GM10266 (cell line): Measurements from ENCODE around the gene HDAC2.

Experiments
- DNase-seq: peaks from one replicate; pipeline ENCODE4 v3.0.0; 2012; ENCODE audit errors: extremely low spot score
- CTCF ChIP-seq: IDR thresholded peaks from 2 replicates; pipeline ENCODE4 v1.5.1; 2012; ENCODE audit warnings: mild to moderate bottlenecking, low read depth; ENCODE audit not compliant: control insufficient read depth, insufficient read depth; ENCODE audit errors: missing control alignments

The HDAC2 gene

DNA sequence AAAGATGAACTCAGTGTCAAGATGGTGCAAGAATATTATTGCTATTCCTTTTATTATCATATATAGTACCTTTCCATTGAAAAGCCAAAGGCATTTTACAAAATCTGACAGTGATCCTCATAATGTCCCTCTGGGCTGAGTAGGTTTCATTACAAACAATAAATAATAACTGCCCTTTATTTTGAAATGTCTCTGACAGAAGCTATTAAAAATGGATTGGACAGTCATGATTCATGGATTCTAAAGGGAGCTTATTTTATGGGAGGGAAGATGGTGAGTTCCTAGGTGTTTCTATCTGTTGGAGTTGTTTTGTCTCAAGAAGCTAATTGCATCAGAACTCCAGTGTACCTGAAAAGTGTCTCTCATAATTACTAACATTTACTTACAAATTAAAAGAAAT lies 30.4 kb upstream of the HDAC2 start:
- DNase-seq = no peak
- TF ChIP-seq CTCF = no peak

DNA sequence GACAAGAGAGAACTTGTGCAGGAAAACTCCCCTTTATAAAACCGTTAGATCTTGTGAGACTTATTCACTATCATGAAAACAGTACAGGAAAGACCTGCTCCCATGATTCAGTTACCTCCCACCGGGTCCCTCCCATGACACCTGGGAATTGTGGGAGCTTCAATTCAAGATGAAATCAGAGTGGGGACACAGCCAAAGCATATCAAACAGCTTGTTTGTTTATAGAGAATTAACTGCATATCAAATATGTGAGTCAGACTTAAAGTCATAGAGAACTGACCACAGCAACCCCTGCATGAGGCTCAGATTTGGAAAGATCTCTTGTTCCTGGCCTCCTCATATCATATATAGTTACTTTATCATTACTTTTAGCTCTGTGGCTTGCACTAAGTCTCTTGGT lies 29.1 kb upstream of the HDAC2 start:
- TF ChIP-seq CTCF = no peak
- no peak for DNase-seq

DNA sequence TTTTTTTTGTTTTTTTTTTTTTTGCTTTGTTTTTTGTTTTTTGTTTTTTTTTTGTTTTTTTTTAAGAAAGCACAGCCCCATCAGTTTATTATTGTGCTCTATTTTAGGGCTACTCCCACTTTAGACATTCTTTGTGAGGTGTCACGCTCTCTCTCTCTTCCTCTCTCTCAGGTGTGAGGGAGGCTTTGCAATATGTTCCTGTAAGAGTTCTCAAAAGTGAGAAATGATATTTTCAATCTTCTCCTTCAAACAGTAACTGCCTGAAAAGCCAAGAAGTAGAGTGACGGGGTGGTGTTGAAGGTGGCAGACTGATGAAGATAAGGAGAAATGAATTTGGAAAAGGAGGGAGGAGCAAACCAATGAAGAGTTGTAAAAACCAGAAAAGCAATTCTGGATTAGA lies 28.3 kb upstream of the HDAC2 start:
- no peak for DNase-seq
- no peak for TF ChIP-seq CTCF

GRCh38 chr6:113998811-113999210 lies 27.9 kb upstream of the HDAC2 start:
- no peak for TF ChIP-seq CTCF

DNA sequence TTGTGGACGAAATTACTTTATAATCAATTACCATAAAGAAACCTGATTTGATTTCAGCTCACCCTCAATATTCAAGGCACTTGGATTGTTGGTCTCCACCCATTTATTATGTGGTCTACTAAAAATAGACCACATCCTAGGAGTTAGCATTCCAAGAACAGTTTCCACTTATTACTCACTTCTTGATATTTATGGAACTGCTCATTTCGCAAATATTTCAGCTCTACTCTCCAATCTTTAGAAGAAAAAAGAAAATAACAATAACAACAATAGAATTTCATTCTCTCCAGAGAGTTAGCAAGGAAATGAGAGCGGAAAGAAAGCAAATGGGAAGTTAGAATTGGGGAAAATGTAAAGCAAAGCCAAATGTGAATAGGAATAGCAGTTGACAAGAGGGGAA lies 26.2 kb upstream of the HDAC2 start:
- no peak for DNase-seq
- no peak for TF ChIP-seq CTCF

More at GRCh38 chr6:113998811-113999210, 27.9 kb upstream of the HDAC2 start:
- DNase-seq = no peak

DNA sequence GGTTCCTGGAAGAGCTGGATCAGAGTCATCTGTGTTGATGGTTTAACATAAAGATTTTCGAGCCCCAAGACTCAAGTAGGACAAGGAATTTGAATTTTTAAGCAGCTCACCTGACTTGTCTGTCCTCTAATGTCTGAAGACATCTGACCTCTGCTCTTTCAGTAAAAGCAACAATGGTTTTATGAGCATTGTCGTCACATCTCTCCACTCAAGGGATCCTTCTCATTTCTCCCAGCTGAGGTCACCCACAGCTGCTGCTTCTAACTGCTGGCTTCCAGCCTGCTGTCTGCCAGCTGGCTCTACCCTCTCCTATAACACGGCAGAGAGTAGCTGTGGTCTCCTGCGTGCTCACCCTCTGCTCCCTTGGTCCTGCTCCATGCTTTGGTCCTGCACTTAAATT lies 24.7 kb upstream of the HDAC2 start:
- DNase-seq = no peak
- no peak for TF ChIP-seq CTCF

- DNase-seq = no peak
- TF ChIP-seq CTCF = peak; percentile 32
Observed at GRCh38 chr6:113994934-113995342, 24.0 kb upstream of the HDAC2 start.
